Measurements from ENCODE around the gene RAB44. TPM values are rescaled to one million over a fixed set of nuclear protein-coding genes. Genes with fewer than 3 reads are reported as not detected.

Gene RAB44
- total and polyA plus RNA-seq, 2 donors (not counting 1 experiment from before 2014, with no cell fraction given): 0.15 to 0.16 TPM

GRCh38 chr6:36677059-36677749, 20.4 kb upstream of the RAB44 start:
- Mint-ChIP-seq H3K4me1 (peaks cover 27% of the 10 kb centered on the region), H3K9me3 (ENCODE audit: insufficient read depth) (no peaks in the 10 kb centered on the region), H3K27me3 (no peaks in the 10 kb centered on the region), H3K4me3 (peak overlapping the region; percentile 99), H3K27ac (peak overlapping the region; percentile 88)
- peaks cover 21 to 34% of the 10 kb centered on the region in 2 donors for H3K4me1 ChIP-seq (ENCODE audit: control insufficient read depth in 2 of 2, insufficient read depth in 2 of 2, low read length in 2 of 2)
- no peak for ATAC-seq (ENCODE audit: low read depth)
- ChIA-PET POLR2A (interaction anchor here (0.8 kb wide), 1 partner anchor 13 kb away, joined by 3 read pairs; no protein-coding TSS in a partner anchor), CTCF (interaction anchor here (0.7 to 2.0 kb wide), 4 partner anchors 54 to 82 kb away, joined by 3 to 6 read pairs (median 4); no protein-coding TSS in a partner anchor)
- WGBS (ENCODE audit: insufficient coverage): 84% methylated on average over 4 of the region's 7 CpGs
- peak overlapping the region; percentile 17 for H2AFZ ChIP-seq (ENCODE audit: insufficient read depth, low read depth, low read length, poor library complexity, severe bottlenecking)
- no peak overlapping the region for H3K27ac ChIP-seq (ENCODE audit: low read length in 2 of 2)
- no peak overlapping the region for H3K4me2 ChIP-seq (replicated peaks; ENCODE audit: low read depth, low read length, poor library complexity, severe bottlenecking)
- H3K27me3 ChIP-seq (replicated peaks in 1 of 4; ENCODE audit: control extremely low read depth in 1 of 4, control insufficient read depth in 3 of 4, insufficient read depth in 4 of 4, low read length in 3 of 4): no peaks in the 10 kb centered on the region
- H3K79me2 ChIP-seq (ENCODE audit: control insufficient read depth, insufficient read depth, low read length): peaks cover 8% of the 10 kb centered on the region
- DNase-seq: no peak
- peaks cover 16% of the 10 kb centered on the region for H4K20me1 ChIP-seq (ENCODE audit: control insufficient read depth, insufficient read depth, low read length, poor library complexity, severe bottlenecking)
- TF ChIP-seq CTCF (IDR thresholded peaks at IDR 0.05) (no peak), EZH2 (IDR thresholded peaks at IDR 0.05; ENCODE audit: borderline replicate concordance, insufficient read depth, low read depth, low read length, poor library complexity, severe bottlenecking) (no peak)
- intact Hi-C loops (cut with micrococcal nuclease): loop anchor here (5.0 kb wide), 1 partner anchor 235 kb away; the partner anchor contains the start of genes KCTD20 and PXT1
- no peaks in the 10 kb centered on the region for H3K9me3 ChIP-seq (ENCODE audit: control extremely low read depth in 1 of 3, control insufficient read depth in 2 of 3, insufficient read depth in 1 of 3, low read length in 2 of 3)
- no peaks in the 10 kb centered on the region for H3K36me3 ChIP-seq (replicated peaks in 1 of 2; ENCODE audit: control extremely low read depth in 1 of 2, control insufficient read depth in 1 of 2, extremely low read depth in 1 of 2, insufficient read depth in 2 of 2, low read length in 1 of 2)
- H3K9ac ChIP-seq (ENCODE audit: low read length): no peak overlapping the region
- H3K4me3 ChIP-seq (ENCODE audit: control extremely low read depth in 1 of 5, extremely low read depth in 1 of 5, insufficient read depth in 1 of 5, low read depth in 2 of 5, low read length in 4 of 5): no peak overlapping the region
